Measurements from ENCODE around the gene ARR3. TPM values are rescaled to one million over a fixed set of nuclear protein-coding genes. Genes with fewer than 3 reads are reported as not detected.

The ARR3 gene
- total RNA-seq, 1 donor from 2014 or later = not detected

DNA sequence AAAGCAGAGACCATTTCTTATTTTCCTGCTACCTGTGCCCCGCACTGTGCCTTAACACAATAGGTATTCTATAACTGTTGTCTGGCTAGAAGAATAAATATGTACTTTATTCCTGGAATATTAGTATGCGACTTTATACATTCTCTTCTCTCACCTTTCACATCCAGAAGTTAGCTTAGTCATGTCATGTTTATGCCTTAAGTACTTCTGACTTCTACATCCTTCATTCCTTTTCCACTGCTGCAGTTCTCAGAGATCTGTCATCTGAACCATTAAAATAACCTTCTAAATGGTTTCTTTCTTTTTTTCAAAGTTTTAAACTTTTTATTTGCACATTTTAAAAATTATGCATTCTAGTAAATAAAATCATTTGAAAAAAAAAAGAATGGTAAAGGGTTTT, 56.2 kb downstream of the ARR3 start:
- Mint-ChIP-seq H3K27me3 (ENCODE audit: low read depth) (no peaks in the 10 kb centered on the region), H3K9me3 (ENCODE audit: low read depth) (peaks cover 3% of the 10 kb centered on the region), H3K27ac (ENCODE audit: unreplicated experiment) (no peak overlapping the region), H3K4me3 (ENCODE audit: unreplicated experiment) (no peak overlapping the region), H3K4me1 (ENCODE audit: low read depth) (no peaks in the 10 kb centered on the region), H3K36me3 (ENCODE audit: low read depth) (no peaks in the 10 kb centered on the region)
- DNase-seq (ENCODE audit: low spot score) = no peak
- no peak for TF ChIP-seq CTCF (IDR thresholded peaks at IDR 0.05)

GRCh38 chrX:70331161-70331560, 63.0 kb downstream of the ARR3 start:
- H3K36me3 Mint-ChIP-seq (ENCODE audit: low read depth) = peaks cover 3% of the 10 kb centered on the region
- no peaks in the 10 kb centered on the region for H3K27me3 Mint-ChIP-seq (ENCODE audit: low read depth)
- H3K9me3 Mint-ChIP-seq (ENCODE audit: low read depth) = peaks cover 5% of the 10 kb centered on the region
- no peaks in the 10 kb centered on the region for H3K4me1 Mint-ChIP-seq (ENCODE audit: low read depth)
- no peak overlapping the region for H3K27ac Mint-ChIP-seq (ENCODE audit: unreplicated experiment)
- no peak overlapping the region for H3K4me3 Mint-ChIP-seq (ENCODE audit: unreplicated experiment)
- no peak for DNase-seq (ENCODE audit: low spot score)
- TF ChIP-seq CTCF (IDR thresholded peaks at IDR 0.05) = no peak

Other genes with a start within 250 kb of the ARR3 start
- gene AWAT2, start 218.4 kb upstream of the ARR3 start, total RNA-seq = not detected in 3 replicates
- not detected in 3 replicates for gene OTUD6A, start 205.9 kb upstream of the ARR3 start, total RNA-seq
- 30.7 to 32.9 TPM (median 32.0 TPM) in 3 replicates for gene IGBP1, start 134.9 kb upstream of the ARR3 start, total RNA-seq
- gene DGAT2L6, start 90.9 kb upstream of the ARR3 start, total RNA-seq = not detected in 3 replicates
- gene AWAT1, start 33.7 kb upstream of the ARR3 start, total RNA-seq = not detected in 3 replicates
- not detected in 3 replicates for gene P2RY4, start 8.1 kb upstream of the ARR3 start, total RNA-seq
- not detected in 3 replicates for gene RAB41, start 13.8 kb downstream of the ARR3 start, total RNA-seq
- 46.2 to 48.1 TPM (median 47.7 TPM) in 3 replicates for gene PDZD11, start 21.6 kb downstream of the ARR3 start, total RNA-seq
- 4.5 to 5.9 TPM (median 5.3 TPM) in 3 replicates for gene KIF4A, start 21.8 kb downstream of the ARR3 start, total RNA-seq
- gene GDPD2, start 155.0 kb downstream of the ARR3 start, total RNA-seq = not detected in 3 replicates
- gene DLG3, start 176.5 kb downstream of the ARR3 start, total RNA-seq = 9.9 to 13.1 TPM (median 11.5 TPM) in 3 replicates

Data from chondrocyte (in vitro differentiated cells).